HepG2 (cell line): ENCODE results near the gene HSPA4L. TPM values are rescaled to one million over a fixed set of nuclear protein-coding genes. Genes with fewer than 3 reads are reported as not detected.

Experiments used
- FLYWCH1 ChIP-seq: sonication (generic); formaldehyde crosslinking; IDR thresholded peaks from 2 replicates; pipeline ENCODE4 v1.8.1; 2023; ENCODE audit warnings: mild to moderate bottlenecking, missing genetic modification reagents
- HMG20A ChIP-seq: IDR thresholded peaks from 2 replicates; pipeline ENCODE4 v1.6.1; 2016; ENCODE audit warnings: borderline replicate concordance
- MBNL3 ChIP-seq: fragments of 250-450 bp; sonication (Bioruptor Pico); conservative IDR thresholded peaks from 2 replicates; pipeline ENCODE4 v1.8.0; 2022; ENCODE audit warnings: mild to moderate bottlenecking, inconsistent platforms
- NFE2L1 ChIP-seq: sonication (generic); formaldehyde crosslinking; IDR thresholded peaks from 2 replicates; pipeline ENCODE4 v1.4.0; 2020; ENCODE audit warnings: missing genetic modification reagents, mild to moderate bottlenecking, borderline replicate concordance
- REST ChIP-seq, 2 experiments: IDR thresholded peaks; 2 replicates each; pipeline ENCODE4 v1.6.1; 2011 to 2012; ENCODE audit warnings: low read length in 2 of 2, borderline replicate concordance in 1 of 2, low read depth in 1 of 2, mild to moderate bottlenecking in 1 of 2, moderate library complexity in 1 of 2
- SAFB2 ChIP-seq: sonication (generic); formaldehyde crosslinking; IDR thresholded peaks from 2 replicates; pipeline ENCODE4 v1.5.1; 2020; ENCODE audit warnings: missing genetic modification reagents, low read depth, mild to moderate bottlenecking, borderline replicate concordance
- USF2 ChIP-seq, 2 experiments: sonication (generic) in 1 of 2; formaldehyde crosslinking in 1 of 2; IDR thresholded peaks; 2 replicates each; pipeline versions ENCODE4 v1.5.1 to v1.6.1; 2011 to 2020; ENCODE audit warnings: borderline replicate concordance in 1 of 2, low read depth in 1 of 2, low read length in 1 of 2, mild to moderate bottlenecking in 1 of 2, missing genetic modification reagents in 1 of 2, moderate library complexity in 1 of 2
- polyA plus RNA-seq, 8 experiments: library from polyadenylated mRNA; depleted of rRNA in 3 of 8; stranded (reverse) in 7 of 8; unstranded in 1 of 8; fragments of >200 nt; fragmentation: Illumina TruSeq in 4 of 8; extraction: Trizol in 4 of 8; gene quantifications; 2 replicates each; pipeline versions ENCODE4 v1.2.1 to v1.2.3, GENCODE V29; 2011 to 2016; ENCODE audit warnings: low read depth in 4 of 8, missing spikeins in 1 of 8, mixed read lengths in 1 of 8; ENCODE audit not compliant: insufficient read depth in 1 of 8
- total RNA-seq, 5 experiments: library from RNA; depleted of rRNA; stranded (reverse); fragments of >200 nt; fragmentation: Illumina TruSeq; extraction: Trizol; gene quantifications; 2 replicates each; pipeline ENCODE4 v1.2.3, GENCODE V29; 2016; ENCODE audit warnings: low read depth in 1 of 5

The HSPA4L gene
- total and polyA plus RNA-seq, 2 of the 13 experiments (the other 11 are each of a cell fraction or from before 2014, with no cell fraction given): 3.7 to 31.5 TPM

- TF ChIP-seq USF2 (IDR thresholded peaks at IDR 0.05; ENCODE audit: low read depth, low read length) (no peak), USF2 (CRISPR knock-in tag; IDR thresholded peaks at IDR 0.05; ENCODE audit: borderline replicate concordance) (no peak), HMG20A (CRISPR knock-in tag) (no peak), MBNL3 (CRISPR knock-in tag) (no peak), NFE2L1 (CRISPR knock-in tag) (no peak), SAFB2 (CRISPR knock-in tag) (no peak), REST (IDR thresholded peaks at IDR 0.05; ENCODE audit: borderline replicate concordance in 1 of 2, low read depth in 1 of 2, low read length in 2 of 2) (no peak), FLYWCH1 (CRISPR knock-in tag) (no peak)
Observed at GRCh38 chr4:127747883-127748282, 34.2 kb upstream of the HSPA4L start (continued).
